Mucosa of descending colon (tissue), 3 donors: ENCODE data around the gene BAIAP2L1. TPM values are rescaled to one million over a fixed set of nuclear protein-coding genes. Genes with fewer than 3 reads are reported as not detected.
"Not testable (repeated sequence)": the region's sequence is repeated elsewhere in the genome, so short reads cannot be mapped to it uniquely, and the experiment has no call there.

Source experiments
- ATAC-seq: fragments of 200-7000 bp; cut with Tn5 transposase; one replicate; pipeline ENCODE4 v1.9.1; 2020; ENCODE audit warnings: mild to moderate bottlenecking, moderate library complexity
- DNase-seq, 3 donors: peaks; one replicate each; pipeline ENCODE4 v3.0.0-alpha.2; 2020
- H3K36me3 ChIP-seq: fragments of 200-600 bp; one replicate; pipeline ENCODE4 v1.8.0; 2021; ENCODE audit warnings: low read depth, mild to moderate bottlenecking
- H3K4me1 ChIP-seq: fragments of 200-600 bp; one replicate; pipeline ENCODE4 v1.8.0; 2021; ENCODE audit warnings: low read depth, mild to moderate bottlenecking
- H3K4me3 ChIP-seq: fragments of 200-600 bp; one replicate; pipeline ENCODE4 v1.8.0; 2021; ENCODE audit warnings: mild to moderate bottlenecking
- H3K9me3 ChIP-seq: fragments of 200-600 bp; one replicate; pipeline ENCODE4 v1.8.0; 2021; ENCODE audit warnings: mild to moderate bottlenecking
- CTCF ChIP-seq: fragments of 200-600 bp; IDR thresholded peaks from one replicate; pipeline ENCODE4 v1.8.0; 2022; ENCODE audit warnings: antibody characterized with exemption, mild to moderate bottlenecking
- intact Hi-C, 2 donors: fragments of 100-400 bp; cut with DNase I in 1 of 2; cut with micrococcal nuclease in 1 of 2; formaldehyde crosslinking; loops; one replicate each; pipeline versions ENCODE4 v1.11.0 to v1.11.1; 2022; cut with DNase I, micrococcal nuclease
- total RNA-seq, 3 donors: library from RNA; stranded (reverse); fragmentation: NEBNext Ultra II Directional in 2 of 3; extraction: Animal tissue kit (Norgen Biotek cat#: 25700) in 2 of 3; gene quantifications; one replicate each; pipeline versions ENCODE4 v1.2.1 to v1.2.4, GENCODE V29; 2021 to 2023
- donor health status: DM: no; HTN: no; CAD: no; lungs with moderate emphysema.
- donor health status: DM: no; HTN: no; CAD: no.
- donor health status: DM: no; HTN: yes; CAD: no.

The BAIAP2L1 gene
- total RNA-seq, 3 donors from 2014 or later: 39.9 to 78.0 (median 65.4) TPM

- no peak for TF ChIP-seq CTCF
- ATAC-seq (no peak), DNase-seq (no peak)
- no peaks in the 10 kb centered on the region for H3K4me1 ChIP-seq
- intact Hi-C loops: loop anchor here (5.0 to 10.0 kb wide), 2 partner anchors 315 to 413 kb away; no protein-coding TSS in a partner anchor
- H3K4me3 ChIP-seq: no peak overlapping the region
- no peaks in the 10 kb centered on the region for H3K9me3 ChIP-seq
- H3K36me3 ChIP-seq: no peaks in the 10 kb centered on the region
Measured at GRCh38 chr7:98429799-98430198, 28.9 kb upstream of the BAIAP2L1 start.

GRCh38 chr7:98423043-98423442 is 22.2 kb upstream of the BAIAP2L1 start:
- Histone ChIP-seq H3K4me3 (no peak overlapping the region), H3K36me3 (no peaks in the 10 kb centered on the region), H3K4me1 (no peaks in the 10 kb centered on the region), H3K9me3 (no peaks in the 10 kb centered on the region)
- DNase-seq: no peak
- ATAC-seq: no peak
- no peak for TF ChIP-seq CTCF
- intact Hi-C loops: no loop called here

GRCh38 chr7:98420966-98421612 is 20.2 kb upstream of the BAIAP2L1 start:
- peak; percentile 79 to 88 (median 86) for DNase-seq
- intact Hi-C loops: no loop called here
- H3K4me3 ChIP-seq: no peak overlapping the region
- H3K4me1 ChIP-seq: peaks cover 5% of the 10 kb centered on the region
- peak; percentile 83 for TF ChIP-seq CTCF
- peak; percentile 81 for ATAC-seq
- H3K36me3 ChIP-seq: no peaks in the 10 kb centered on the region
- no peaks in the 10 kb centered on the region for H3K9me3 ChIP-seq

- H3K9me3 ChIP-seq, H3K4me3 ChIP-seq, DNase-seq, H3K36me3 ChIP-seq, intact Hi-C loops, ATAC-seq, H3K4me1 ChIP-seq: not testable (repeated sequence)
Measured at GRCh38 chr7:98419988-98420387, 19.1 kb upstream of the BAIAP2L1 start.

GRCh38 chr7:98419316-98419691 is 18.4 kb upstream of the BAIAP2L1 start:
- H3K4me3 ChIP-seq, ATAC-seq, H3K36me3 ChIP-seq, H3K4me1 ChIP-seq, intact Hi-C loops, H3K9me3 ChIP-seq, DNase-seq: not testable (repeated sequence)

GRCh38 chr7:98418636-98419315 is 17.9 kb upstream of the BAIAP2L1 start:
- DNase-seq (peak; percentile 67 to 77 (median 76)), ATAC-seq (peak; percentile 87)
- no peak overlapping the region for H3K4me3 ChIP-seq
- H3K9me3 ChIP-seq: no peaks in the 10 kb centered on the region
- no peak for TF ChIP-seq CTCF
- H3K36me3 ChIP-seq: no peaks in the 10 kb centered on the region
- intact Hi-C loops: no loop called here
- peaks cover 5% of the 10 kb centered on the region for H3K4me1 ChIP-seq
